ENCODE results near the gene CLEC4M.
"Not testable (repeated sequence)": the region's sequence is repeated elsewhere in the genome, so short reads cannot be mapped to it uniquely, and the experiment has no call there.

CLEC4M gene

GRCh38 chr19:7740682-7741054 is 22.4 kb upstream of the CLEC4M start:
- no peak for DNase-seq (ENCODE audit: low spot score)

- no peak for DNase-seq (ENCODE audit: low spot score)
Observed at GRCh38 chr19:7742575-7742974, 20.5 kb upstream of the CLEC4M start.

- DNase-seq (ENCODE audit: low spot score), result no peak
Observed at GRCh38 chr19:7742991-7743390, 20.1 kb upstream of the CLEC4M start.

GRCh38 chr19:7743425-7743841 is 19.6 kb upstream of the CLEC4M start:
- DNase-seq (ENCODE audit: low spot score), result no peak

GRCh38 chr19:7744199-7744786 is 18.8 kb upstream of the CLEC4M start:
- DNase-seq (ENCODE audit: low spot score), result no peak

GRCh38 chr19:7744871-7745650 is 18.0 kb upstream of the CLEC4M start:
- DNase-seq (ENCODE audit: low spot score), result no peak

- DNase-seq (ENCODE audit: low spot score), result not testable (repeated sequence)
Observed at GRCh38 chr19:7746306-7746705, 16.7 kb upstream of the CLEC4M start.

- no peak for DNase-seq (ENCODE audit: low spot score)
Observed at GRCh38 chr19:7746903-7747884, 15.8 kb upstream of the CLEC4M start, which contains the start of gene CD209. Gene CD209, minus strand, starts transcription at chr19:7747534. Its CDS starts 23 bp downstream, at chr19:7747511.

- DNase-seq (ENCODE audit: low spot score), result no peak
Observed at GRCh38 chr19:7748171-7748570, 14.9 kb upstream of the CLEC4M start.

- DNase-seq (ENCODE audit: low spot score), result peak; percentile 24
Observed at GRCh38 chr19:7748756-7749155, 14.3 kb upstream of the CLEC4M start.

GRCh38 chr19:7751157-7751783 is 11.8 kb upstream of the CLEC4M start:
- DNase-seq (ENCODE audit: low spot score), result no peak

GRCh38 chr19:7756258-7756657 is 6.8 kb upstream of the CLEC4M start:
- no peak for DNase-seq (ENCODE audit: low spot score)

GRCh38 chr19:7757358-7757757 is 5.7 kb upstream of the CLEC4M start:
- DNase-seq (ENCODE audit: low spot score), result no peak

GRCh38 chr19:7759156-7759555 is 3.9 kb upstream of the CLEC4M start:
- no peak for DNase-seq (ENCODE audit: low spot score)

- DNase-seq (ENCODE audit: low spot score), result no peak
Observed at GRCh38 chr19:7763696-7764095, 653 bp downstream of the CLEC4M start.

- DNase-seq (ENCODE audit: low spot score), result not testable (repeated sequence)
Observed at GRCh38 chr19:7764157-7764556, 1.1 kb downstream of the CLEC4M start.

- not testable (repeated sequence) for DNase-seq (ENCODE audit: low spot score)
Observed at GRCh38 chr19:7765043-7765442, 2.0 kb downstream of the CLEC4M start.

- no peak for DNase-seq (ENCODE audit: low spot score)
Observed at GRCh38 chr19:7766535-7766934, 3.5 kb downstream of the CLEC4M start.

- DNase-seq (ENCODE audit: low spot score), result no peak
Observed at GRCh38 chr19:7767487-7767886, 4.4 kb downstream of the CLEC4M start.

- DNase-seq (ENCODE audit: low spot score), result no peak
Observed at GRCh38 chr19:7769171-7769570, 6.1 kb downstream of the CLEC4M start.

GRCh38 chr19:7771072-7771471 is 8.0 kb downstream of the CLEC4M start:
- no peak for DNase-seq (ENCODE audit: low spot score)

GRCh38 chr19:7772752-7773291 is 9.8 kb downstream of the CLEC4M start:
- peak; percentile 48 for DNase-seq (ENCODE audit: low spot score)

Measured in LoVo (cell line).